Dermis blood vessel endothelial cell (primary cell): ENCODE measurements around the gene RNU1-3. TPM values are rescaled to one million over a fixed set of nuclear protein-coding genes. Genes with fewer than 3 reads are reported as not detected.
"Not testable (repeated sequence)": the region's sequence is repeated elsewhere in the genome, so short reads cannot be mapped to it uniquely, and the experiment has no call there.

Experiments used
- DNase-seq: peaks from one replicate; pipeline ENCODE4 v3.0.0; 2010
- total RNA-seq: library from RNA; depleted of rRNA; stranded (reverse); fragments of >200 nt; gene quantifications from 2 replicates; pipeline ENCODE4 v1.2.3, GENCODE V29; 2014

Gene RNU1-3
- total RNA-seq, 1 donor from 2014 or later: under 0.01 TPM

- not testable (repeated sequence) for DNase-seq
Observed at GRCh38 chr1:16693449-16694307, 26.9 kb upstream of the RNU1-3 start.

GRCh38 chr1:16692717-16693448 lies 26.1 kb upstream of the RNU1-3 start:
- not testable (repeated sequence) for DNase-seq

- DNase-seq: not testable (repeated sequence)
Observed at GRCh38 chr1:16692283-16692682, 25.5 kb upstream of the RNU1-3 start.

- not testable (repeated sequence) for DNase-seq
Observed at GRCh38 chr1:16690971-16691682, 24.4 kb upstream of the RNU1-3 start.

- DNase-seq: not testable (repeated sequence)
Observed at GRCh38 chr1:16687132-16687800, 20.5 kb upstream of the RNU1-3 start.

- DNase-seq: not testable (repeated sequence)
Observed at GRCh38 chr1:16685445-16686371, 19.0 kb upstream of the RNU1-3 start.

- not testable (repeated sequence) for DNase-seq
Observed at GRCh38 chr1:16684738-16685337, 18.1 kb upstream of the RNU1-3 start.

- not testable (repeated sequence) for DNase-seq
Observed at GRCh38 chr1:16684152-16684551, 17.4 kb upstream of the RNU1-3 start.

- DNase-seq: not testable (repeated sequence)
Observed at GRCh38 chr1:16682803-16683202, 16.1 kb upstream of the RNU1-3 start.

GRCh38 chr1:16680366-16680765 lies 13.6 kb upstream of the RNU1-3 start:
- not testable (repeated sequence) for DNase-seq

- peak; percentile 58 for DNase-seq
Observed at GRCh38 chr1:16677552-16678431, 11.0 kb upstream of the RNU1-3 start.

- not testable (repeated sequence) for DNase-seq
Observed at GRCh38 chr1:16676661-16677523, 10.1 kb upstream of the RNU1-3 start.

GRCh38 chr1:16675118-16675510 lies 8.4 kb upstream of the RNU1-3 start:
- DNase-seq: not testable (repeated sequence)

- DNase-seq: not testable (repeated sequence)
Observed at GRCh38 chr1:16673976-16674375, 7.2 kb upstream of the RNU1-3 start.

GRCh38 chr1:16665836-16666235 lies 912 bp downstream of the RNU1-3 start:
- not testable (repeated sequence) for DNase-seq

GRCh38 chr1:16658234-16658633 lies 8.5 kb downstream of the RNU1-3 start:
- not testable (repeated sequence) for DNase-seq

GRCh38 chr1:16656981-16657683 lies 9.6 kb downstream of the RNU1-3 start:
- DNase-seq: not testable (repeated sequence)

- not testable (repeated sequence) for DNase-seq
Observed at GRCh38 chr1:16656574-16656973, 10.2 kb downstream of the RNU1-3 start.
